GM21576 (cell line): ENCODE data around the gene SMCO3.
A peak's percentile ranks its signal among the peaks of the same experiment; 100 is the strongest.

Experiments used
- ATAC-seq: cut with Tn5 transposase; IDR thresholded peaks from one replicate; pipeline ENCODE4 v1.9.1; 2021; ENCODE audit warnings: mild to moderate bottlenecking, moderate library complexity; ENCODE audit not compliant: unreplicated experiment

The SMCO3 gene

DNA sequence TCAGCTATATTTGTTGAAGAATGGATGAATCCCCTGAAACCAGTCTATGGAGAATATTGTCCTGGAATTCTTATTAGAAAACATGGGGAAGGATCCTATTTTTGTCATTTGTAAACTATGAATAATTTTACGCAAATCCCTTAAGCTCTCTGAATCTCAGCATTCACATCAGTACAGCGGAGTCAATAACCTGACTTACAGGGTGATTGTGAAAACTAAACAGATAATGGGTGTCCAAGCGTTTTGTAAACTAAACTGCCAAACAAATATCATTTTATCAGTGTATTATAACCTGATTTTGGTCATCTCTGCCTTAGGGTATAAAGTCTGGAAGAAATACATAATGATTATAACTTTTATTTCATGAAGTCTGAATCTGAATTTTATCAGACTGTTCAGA is 19.4 kb upstream of the SMCO3 start:
- no peak for ATAC-seq

DNA sequence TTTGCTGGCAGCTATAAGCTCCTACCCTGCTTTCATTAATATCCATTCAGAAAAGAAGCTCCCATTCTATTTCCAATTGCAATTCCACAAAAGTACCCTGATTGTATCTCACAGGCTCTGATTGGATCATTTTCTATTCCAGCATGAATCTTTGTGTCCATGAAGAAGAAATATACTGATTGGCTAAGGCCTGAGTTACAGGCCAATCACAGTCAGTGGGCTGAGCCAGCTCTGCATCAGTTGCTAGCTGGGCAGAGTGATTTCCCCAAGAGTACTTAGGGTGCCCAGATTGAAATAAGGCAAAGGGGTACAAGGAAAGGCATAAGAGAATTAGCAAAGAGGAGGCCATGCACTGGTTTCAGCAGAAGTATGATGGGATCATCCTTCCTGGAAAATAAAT is 14.9 kb upstream of the SMCO3 start:
- peak; percentile 70 for ATAC-seq

DNA sequence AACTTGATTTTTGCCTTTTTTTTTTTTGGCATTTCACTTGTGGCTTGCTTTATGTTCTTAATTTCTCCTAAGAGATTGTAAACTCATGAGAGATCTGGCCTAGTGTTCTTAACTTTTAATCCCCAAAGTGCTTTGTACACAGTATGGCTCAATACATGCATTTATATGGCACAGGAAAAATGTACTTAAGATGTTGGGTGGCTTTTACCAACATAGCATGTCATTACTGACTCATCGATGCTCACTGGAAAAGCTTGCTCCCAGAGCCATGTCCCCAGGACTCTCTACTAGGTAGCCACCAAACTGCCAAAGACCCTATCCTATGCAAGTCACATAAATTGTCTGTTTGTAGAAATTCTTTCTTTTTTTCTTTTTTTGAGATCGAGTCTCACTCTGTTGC is 13.1 kb upstream of the SMCO3 start:
- ATAC-seq = no peak

DNA sequence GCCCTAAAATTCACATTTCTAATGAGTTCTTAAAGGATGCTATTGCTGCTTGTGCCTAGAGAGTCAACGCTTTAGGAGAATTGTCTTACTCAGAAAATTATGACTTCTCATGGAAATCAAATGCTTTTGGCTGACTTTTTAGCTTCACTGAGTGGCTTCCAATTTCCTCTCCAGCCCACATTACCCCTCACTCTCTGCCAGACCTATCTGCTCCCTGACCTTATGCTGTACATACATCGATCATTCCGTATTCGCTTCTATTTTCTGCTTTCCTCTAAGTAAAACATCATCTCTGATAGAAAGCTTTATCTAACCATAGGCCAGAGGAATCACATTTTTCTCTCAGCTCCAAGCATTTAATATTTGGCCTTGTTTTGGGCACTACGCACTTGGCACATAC is 12.5 kb upstream of the SMCO3 start:
- no peak for ATAC-seq

DNA sequence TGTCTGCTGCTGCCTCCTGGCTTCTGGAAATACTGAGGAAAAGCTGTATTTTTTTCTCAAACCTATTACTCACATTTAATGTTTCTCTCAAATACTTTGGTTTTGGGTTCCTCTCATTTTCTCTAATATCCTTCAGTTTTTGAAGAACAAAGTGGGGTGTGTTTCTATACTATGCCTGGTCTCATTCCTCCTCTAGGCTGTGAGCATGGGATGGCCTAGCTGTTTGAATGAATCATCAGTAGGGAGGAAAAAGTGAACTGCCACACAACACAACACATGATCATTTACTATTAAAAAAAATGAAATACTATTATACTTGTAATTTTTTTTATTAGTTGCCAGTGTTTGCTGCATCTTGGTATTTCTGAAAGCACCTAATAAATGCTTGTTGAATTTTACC is 11.3 kb upstream of the SMCO3 start:
- ATAC-seq = no peak

DNA sequence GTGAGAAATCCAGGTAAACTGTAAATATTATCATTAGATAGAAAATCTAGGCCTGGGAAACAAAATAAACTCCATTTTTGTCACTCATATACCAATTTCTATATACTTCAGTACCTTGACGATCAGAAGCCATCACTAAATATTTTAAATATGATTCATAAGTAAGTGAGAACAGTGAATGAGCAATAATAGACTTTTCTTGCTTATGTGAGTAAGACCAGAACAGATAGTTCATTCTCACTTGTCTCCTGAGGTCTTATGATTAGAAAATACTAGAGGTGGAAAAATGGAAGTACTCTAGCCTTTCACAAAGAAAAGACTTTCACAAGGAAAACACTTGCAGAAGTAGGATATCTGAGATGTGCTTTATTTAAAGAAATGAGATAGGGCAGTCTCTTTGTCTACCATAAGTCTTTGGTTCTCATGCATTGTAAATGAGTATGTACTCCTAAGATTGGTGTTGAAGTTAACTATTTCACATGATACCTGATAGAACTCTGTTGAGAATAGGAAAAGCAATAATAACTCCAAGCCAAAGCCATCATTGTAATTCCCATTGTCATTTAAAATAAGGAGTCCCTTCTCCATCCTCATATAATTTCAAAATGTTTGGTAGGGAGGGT is 10.1 kb upstream of the SMCO3 start:
- ATAC-seq = no peak

DNA sequence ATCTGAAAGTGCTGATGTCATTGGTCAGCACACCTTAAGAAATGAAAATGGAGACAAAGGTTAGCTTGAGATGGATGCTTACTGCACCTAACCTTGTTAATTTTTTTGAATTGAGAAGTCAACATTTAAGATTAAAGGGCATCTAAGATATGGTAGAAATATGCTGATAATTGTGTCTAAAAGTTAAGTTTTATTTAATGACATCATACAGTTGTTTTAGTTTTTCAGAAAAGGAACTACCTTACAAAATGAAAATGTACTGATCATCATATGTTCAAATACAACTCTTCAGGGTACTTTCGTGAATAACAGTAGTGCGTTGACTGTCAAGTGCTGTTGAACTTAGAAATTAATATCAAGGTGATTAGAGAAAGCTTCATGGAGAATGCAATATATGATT is 2.5 kb downstream of the SMCO3 start:
- ATAC-seq = no peak

DNA sequence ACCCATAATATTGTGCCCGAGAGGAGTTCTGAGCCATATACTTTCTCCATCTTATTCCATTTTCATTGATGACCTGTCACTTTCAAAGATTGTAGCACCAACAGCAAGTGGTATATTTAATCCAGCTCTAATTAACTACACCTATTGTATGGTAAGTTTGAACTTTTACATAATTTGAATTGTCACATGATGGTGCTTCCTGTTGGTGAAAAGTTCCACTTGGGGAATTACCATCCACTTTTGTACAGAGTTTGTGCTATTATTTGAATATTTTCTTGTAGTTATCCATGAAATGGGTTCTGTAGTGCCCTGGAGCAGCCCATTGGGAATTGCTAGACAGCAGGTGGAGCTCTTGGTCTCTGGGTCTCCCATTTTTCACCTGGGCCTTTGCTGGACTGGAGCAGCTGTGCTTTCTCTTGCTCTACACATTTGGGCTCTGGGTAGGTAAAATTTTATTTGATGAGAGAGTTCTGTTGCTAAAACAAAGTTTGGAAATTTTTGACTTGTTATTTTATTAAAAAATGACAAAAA is 3.0 kb downstream of the SMCO3 start:
- ATAC-seq = no peak

DNA sequence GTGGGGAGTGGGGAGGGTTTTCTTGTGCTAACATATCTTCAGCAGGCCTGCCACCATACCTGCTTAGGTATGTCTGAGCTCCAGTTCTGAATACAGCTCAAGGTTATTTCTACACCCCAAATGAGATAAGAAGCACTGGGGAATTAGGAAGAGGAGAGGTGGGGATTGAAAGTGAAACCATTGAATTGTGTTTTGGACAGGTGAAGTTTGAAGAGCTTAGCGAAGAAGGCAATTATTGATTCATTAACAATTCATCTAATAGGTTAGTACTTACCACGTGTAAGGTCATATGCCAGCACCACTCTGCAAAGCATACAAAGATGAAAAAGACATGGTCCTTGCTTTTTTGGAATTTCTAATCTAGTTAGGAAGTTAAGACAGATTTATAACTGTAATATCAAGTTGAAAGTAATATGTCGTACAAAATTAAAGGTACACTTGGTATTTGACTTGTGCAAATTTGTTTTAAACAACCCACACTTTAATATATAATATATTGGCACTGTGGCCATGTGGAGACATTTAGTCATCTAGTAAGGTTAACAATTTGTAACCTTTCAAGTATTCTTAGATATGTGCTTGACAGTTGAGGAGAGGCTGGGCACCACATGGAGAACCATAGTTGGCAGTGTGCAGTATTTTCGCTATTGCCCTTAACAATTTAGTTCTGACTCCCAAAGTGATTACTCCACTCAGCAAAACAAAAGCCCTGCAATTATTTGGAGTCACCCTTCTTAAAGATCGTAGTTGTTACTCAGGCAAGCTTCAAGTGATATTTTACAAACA is 3.6 kb downstream of the SMCO3 start:
- no peak for ATAC-seq

DNA sequence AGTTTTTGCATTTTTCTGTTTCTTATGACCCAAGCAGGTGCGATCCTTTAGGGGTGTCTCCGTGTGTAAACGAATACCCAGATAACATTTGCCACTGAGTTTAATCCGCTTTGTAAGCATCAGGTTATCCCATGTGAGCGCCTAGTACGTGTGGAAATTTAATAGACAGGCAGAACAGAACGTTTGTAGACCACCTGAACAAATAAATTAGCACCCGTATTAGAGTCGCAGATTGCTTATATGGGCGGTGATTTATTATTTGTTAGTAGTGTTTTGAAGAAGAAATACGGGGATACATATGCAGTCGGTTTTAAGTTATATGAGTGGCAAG is 10.2 kb downstream of the SMCO3 start:
- peak; percentile 9 for ATAC-seq

DNA sequence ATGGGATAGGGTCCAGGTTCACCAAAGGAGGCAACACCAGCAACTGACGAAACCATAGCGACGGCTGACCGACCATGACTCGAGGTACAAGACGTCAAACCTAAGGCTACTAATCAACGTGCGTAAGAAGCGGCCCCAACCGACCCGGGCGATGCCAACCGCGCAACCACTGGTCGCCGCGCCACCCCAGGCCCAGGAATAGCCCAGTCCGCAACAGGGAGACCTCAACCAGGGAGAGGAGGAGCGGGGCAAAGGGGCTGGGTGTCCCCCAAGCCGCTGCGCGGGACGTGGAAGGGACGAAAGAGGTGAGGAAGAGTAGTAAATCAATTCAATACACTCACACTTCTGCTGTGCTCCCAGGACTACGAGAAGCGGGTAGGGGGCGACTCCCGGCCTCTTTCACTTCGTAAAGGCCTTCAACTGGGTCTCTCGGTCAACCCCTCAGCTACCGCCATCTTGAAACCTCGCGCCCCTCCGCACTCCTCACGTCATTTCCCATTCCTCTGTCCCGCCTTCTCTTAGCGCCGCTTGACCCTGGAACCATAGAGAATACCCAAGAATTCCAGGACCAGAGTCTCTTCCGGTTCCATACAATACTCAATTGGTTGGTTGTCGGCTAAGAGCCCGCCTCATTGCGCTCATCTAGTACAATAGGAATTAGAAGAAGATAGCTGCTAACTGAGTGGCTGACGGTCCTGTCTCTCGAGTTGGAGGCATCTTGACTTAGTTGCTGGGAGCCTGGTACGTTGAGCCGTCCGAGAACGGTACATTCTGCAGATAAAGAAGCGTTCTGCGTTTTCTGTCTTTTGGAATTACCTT is 10.8 kb downstream of the SMCO3 start, which contains the start of the genes C12orf60 and WBP11:
Gene C12orf60, plus strand, starts transcription at position 660 of the 819 bp plus-strand sequence. CDS start 19,266 bp downstream, outside the sequence.
Gene WBP11, minus strand, starts transcription at position 468 of the 819 bp plus-strand sequence. CDS start 2,095 bp downstream, outside the sequence.
- ATAC-seq = peak; percentile 99

DNA sequence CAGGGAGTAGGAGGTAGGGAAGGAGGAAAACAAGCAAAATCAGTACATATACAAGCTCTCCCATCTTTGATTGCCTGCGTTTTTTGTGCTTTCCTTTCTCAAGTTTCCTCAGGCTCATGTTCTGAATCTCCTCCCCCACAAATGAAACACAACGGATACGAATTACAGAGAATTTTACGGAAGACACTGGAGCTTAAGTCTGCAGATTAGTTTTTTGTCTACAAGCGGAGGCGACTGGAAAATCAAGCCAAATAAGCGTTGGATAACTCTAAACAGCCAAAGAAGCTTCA is 11.3 kb downstream of the SMCO3 start:
- ATAC-seq = no peak

DNA sequence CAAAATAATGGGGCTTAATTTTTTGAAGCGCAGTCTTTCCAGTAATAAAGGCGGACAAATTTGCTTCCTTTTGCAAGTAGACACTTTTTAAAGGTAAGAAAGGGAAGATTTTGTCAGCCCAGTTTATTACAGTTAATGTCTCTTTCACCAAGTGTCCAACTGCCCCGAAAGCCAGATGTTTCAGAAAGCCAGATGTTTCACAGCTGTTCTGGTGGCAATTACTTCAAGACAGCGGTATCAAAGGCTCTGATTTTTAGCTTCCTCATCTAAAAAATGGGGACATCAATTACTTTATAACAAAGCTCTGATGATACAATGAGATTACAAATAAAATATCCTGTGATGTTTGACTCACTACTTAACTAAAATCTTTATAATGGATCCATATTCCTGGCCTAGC is 11.7 kb downstream of the SMCO3 start:
- no peak for ATAC-seq

DNA sequence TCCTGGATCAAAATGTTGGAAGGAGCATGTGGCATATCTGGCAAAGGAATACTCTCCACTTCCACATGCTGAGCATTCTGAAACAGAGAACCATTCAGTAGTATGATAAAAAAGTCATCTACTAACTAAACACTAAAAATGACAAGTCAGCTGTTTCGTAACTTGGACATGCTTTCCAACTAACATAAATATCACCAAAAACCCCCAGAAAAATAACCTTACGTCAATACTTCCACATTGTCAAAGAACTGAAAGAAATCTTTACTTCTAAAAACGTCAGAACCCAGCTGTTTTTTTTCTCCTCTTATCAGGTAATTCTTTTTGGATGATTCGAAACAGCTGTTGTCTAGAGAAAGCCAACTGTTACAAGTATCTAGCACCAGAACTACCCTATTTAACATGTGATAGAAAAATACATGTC is 18.9 kb downstream of the SMCO3 start:
- ATAC-seq = no peak

DNA sequence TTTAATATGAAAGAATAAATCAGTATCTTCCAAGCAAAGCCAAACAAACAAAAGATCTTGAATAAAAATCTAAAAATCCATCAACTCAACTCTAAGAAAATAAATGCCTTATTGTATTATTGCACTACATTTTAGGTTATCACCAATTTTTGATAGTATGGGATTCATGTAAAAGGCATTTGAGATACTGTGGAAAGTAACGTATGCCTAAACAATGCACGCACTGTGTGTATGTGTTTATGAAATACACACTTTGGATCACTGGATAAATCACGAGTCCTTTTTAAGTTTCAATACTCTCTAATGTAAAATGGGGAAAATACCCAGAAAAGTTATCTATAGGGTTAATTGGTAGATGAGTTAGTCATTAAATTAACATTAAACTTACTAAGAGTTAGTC is 28.4 kb downstream of the SMCO3 start:
- no peak for ATAC-seq

DNA sequence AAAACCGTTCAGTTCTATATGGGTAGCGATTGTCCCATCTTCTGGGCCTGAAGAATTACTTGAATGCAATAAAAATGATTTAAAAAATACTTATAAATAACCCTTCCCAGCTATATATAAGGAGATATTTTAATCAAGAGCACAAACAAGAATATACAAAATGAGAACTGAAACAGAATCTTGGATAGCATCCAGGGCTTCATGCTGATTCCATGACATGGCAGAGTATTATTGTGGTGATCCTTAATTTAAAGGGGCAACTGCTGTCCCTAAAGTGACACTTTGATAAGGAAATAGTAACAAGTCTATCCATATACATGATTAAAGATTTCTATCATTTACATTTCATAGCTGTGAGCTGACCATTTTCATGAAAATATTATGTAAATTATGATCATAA is 29.5 kb downstream of the SMCO3 start:
- ATAC-seq = no peak

DNA sequence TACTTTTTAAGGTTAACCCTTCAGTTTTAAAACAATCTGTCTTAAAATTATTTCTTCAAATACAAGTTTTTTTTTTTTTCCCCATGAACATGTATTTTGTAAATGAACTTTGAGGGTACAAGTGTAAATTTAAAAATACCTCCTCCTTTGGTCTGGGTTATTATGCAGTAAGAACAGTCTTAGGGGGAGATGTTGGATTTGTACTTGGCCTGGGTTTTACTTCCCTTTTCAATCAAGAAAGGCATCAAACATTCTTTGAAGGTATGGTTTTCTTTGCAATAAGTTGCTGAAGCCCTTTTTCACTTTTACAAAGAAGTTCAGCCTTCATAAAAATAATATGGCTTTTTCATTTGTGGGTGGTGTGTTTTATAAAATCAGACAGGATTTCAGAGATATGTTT is 31.2 kb downstream of the SMCO3 start:
- peak; percentile 60 for ATAC-seq

DNA sequence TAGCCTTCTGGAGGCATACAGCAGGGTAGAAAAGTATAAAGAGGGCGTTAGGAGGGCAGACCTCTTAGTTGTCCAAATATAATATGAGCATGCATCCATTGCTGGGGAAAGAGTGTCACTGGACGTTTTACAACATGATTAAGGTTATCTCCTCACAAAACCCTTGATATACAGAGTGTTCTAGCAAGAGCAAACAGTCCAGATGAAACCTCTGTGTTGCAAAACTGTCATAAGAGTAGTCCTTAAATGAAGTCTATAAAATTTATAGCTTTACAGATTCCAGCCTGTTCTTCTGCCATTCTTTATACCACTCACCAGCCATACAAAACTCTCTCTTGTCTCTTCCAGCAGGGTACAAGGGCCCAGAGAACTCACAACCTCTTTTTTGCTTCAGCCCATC is 32.4 kb downstream of the SMCO3 start:
- ATAC-seq = no peak

DNA sequence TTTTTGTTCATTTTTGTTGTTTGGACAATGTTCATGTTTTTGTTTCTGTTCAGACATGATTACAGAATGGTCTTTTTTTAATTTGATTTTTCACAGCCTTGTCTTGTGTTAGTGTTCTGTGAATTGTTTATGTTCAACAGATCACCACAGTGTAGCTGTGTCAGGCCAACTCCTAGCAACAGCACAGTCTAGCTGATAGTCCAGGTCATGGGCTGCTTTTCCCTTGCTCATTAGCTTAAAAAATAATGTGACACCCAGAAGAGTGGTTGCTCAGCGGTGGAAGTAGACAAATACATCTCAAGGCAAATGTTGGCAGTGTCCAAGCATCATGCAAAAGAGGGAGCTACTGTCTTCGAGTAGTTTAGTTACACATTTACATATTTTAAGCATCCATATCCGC is 33.1 kb downstream of the SMCO3 start:
- ATAC-seq = no peak

DNA sequence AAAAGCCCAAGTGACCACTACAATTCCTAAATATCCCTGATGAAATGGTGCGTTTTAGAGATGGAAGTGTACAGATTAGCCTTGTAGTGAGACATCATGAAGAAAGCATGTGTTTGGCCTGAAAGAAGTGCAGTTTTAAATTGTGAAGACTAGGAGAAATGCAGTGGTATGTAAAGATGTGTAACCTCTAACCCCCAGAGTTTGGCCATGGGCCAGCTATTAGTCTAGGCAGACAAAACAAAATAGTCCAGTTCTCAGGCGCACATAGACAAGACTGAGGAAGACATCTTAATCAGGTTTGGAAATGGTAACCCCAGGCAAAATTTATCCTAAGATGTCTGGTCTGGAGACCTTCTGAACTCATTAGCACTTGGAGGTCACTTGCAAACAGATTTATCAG is 34.1 kb downstream of the SMCO3 start:
- no peak for ATAC-seq

DNA sequence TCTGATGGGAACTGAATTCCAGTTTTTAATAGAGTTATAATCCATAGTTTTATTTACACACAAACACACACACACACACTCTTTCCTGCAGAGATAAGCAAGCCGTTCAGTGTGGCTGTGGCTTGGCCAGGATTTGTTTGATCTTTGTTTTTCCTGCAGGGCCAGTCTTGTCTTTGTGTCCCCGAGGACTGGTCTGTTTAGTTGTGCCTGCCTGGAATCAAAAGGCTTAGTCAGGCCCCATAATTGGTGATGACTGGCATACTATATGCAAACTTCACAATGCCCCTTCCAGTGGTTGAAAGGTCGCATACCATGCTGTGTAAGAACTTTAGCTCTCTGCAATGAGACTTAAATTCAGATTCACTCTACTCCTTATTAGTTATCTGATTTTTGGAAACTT is 36.7 kb downstream of the SMCO3 start:
- ATAC-seq = no peak
